Breast epithelium (tissue), 3 donors: ENCODE data around the gene CRHR2.

Experiments used
- POLR2A ChIP-seq: fragments of 450-650 bp; IDR thresholded peaks from one replicate; pipeline ENCODE4 v1.6.1; 2016; ENCODE audit warnings: antibody characterized with exemption, mild to moderate bottlenecking, moderate library complexity
- TF ChIP-seq, protein P1 (sequence below), 3 donors: fragments of 450-650 bp; IDR thresholded peaks; one replicate each; pipeline ENCODE4 v1.5.1; 2016 to 2017; ENCODE audit warnings: antibody characterized with exemption in 3 of 3, mild to moderate bottlenecking in 3 of 3, moderate library complexity in 3 of 3

DNA sequence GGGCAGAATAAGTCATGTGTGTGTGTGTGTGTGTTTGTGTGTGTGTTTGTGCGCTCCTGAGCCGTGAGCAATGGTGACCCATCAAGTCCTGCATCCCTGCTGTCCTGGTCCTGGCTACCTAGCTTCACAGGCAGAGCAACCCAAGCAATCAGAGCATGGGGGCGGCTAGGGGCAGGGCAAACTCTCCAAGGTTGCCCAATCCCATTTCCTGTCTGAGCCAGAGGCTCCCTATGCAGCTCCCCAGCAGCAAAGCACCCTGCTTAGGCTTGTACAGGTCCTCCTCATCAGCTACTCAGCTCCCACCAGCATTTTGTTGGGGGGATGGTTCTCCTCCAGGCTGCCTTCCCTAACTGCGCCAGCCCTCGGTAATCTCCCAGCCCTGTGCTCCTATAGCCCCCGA, 31.1 kb upstream of the CRHR2 start:
- TF ChIP-seq POLR2A, result no peak
- TF ChIP-seq, protein P1, sequence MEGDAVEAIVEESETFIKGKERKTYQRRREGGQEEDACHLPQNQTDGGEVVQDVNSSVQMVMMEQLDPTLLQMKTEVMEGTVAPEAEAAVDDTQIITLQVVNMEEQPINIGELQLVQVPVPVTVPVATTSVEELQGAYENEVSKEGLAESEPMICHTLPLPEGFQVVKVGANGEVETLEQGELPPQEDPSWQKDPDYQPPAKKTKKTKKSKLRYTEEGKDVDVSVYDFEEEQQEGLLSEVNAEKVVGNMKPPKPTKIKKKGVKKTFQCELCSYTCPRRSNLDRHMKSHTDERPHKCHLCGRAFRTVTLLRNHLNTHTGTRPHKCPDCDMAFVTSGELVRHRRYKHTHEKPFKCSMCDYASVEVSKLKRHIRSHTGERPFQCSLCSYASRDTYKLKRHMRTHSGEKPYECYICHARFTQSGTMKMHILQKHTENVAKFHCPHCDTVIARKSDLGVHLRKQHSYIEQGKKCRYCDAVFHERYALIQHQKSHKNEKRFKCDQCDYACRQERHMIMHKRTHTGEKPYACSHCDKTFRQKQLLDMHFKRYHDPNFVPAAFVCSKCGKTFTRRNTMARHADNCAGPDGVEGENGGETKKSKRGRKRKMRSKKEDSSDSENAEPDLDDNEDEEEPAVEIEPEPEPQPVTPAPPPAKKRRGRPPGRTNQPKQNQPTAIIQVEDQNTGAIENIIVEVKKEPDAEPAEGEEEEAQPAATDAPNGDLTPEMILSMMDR (IDR thresholded peaks at IDR 0.05), result no peak
